MM.1S (cell line): ENCODE data around the gene PLEKHA7.

Experiments used
- DNase-seq: peaks from one replicate; pipeline ENCODE4 v3.0.0-alpha.2; 2015
- H2AFZ ChIP-seq: fragments of 300-600 bp; sonication (generic); 2 replicates; pipeline ENCODE4 v1.6.0; 2016; ENCODE audit warnings: antibody characterized with exemption, low read length
- H3F3A ChIP-seq: fragments of 300-600 bp; sonication (generic); 2 replicates; pipeline ENCODE4 v1.6.1; 2016; ENCODE audit warnings: mild to moderate bottlenecking, antibody characterized with exemption, low read length, moderate library complexity, mixed read lengths; ENCODE audit not compliant: insufficient read depth
- H3K27ac ChIP-seq: fragments of 300-600 bp; sonication (generic); 2 replicates; pipeline ENCODE4 v1.5.1; 2016; ENCODE audit warnings: mild to moderate bottlenecking, low read length
- H3K27me3 ChIP-seq: fragments of 300-600 bp; sonication (generic); replicated peaks from 2 replicates; pipeline ENCODE4 v1.6.0; 2016; ENCODE audit warnings: low read length; ENCODE audit not compliant: insufficient read depth
- H3K36me3 ChIP-seq: fragments of 300-600 bp; sonication (generic); replicated peaks from 2 replicates; pipeline ENCODE4 v1.6.1; 2016; ENCODE audit warnings: mild to moderate bottlenecking, low read length, mixed read lengths; ENCODE audit not compliant: insufficient read depth
- H3K4me1 ChIP-seq: fragments of 300-600 bp; sonication (generic); 2 replicates; pipeline ENCODE4 v1.6.1; 2016; ENCODE audit warnings: low read length, mixed read lengths
- H3K4me2 ChIP-seq: fragments of 300-600 bp; sonication (generic); 2 replicates; pipeline ENCODE4 v1.6.0; 2016; ENCODE audit warnings: low read depth, low read length
- H3K4me3 ChIP-seq: fragments of 300-600 bp; sonication (generic); 2 replicates; pipeline ENCODE4 v1.5.1; 2016; ENCODE audit warnings: low read length, mixed read lengths
- H3K79me2 ChIP-seq: fragments of 300-600 bp; sonication (generic); 2 replicates; pipeline ENCODE4 v1.6.1; 2016; ENCODE audit warnings: mixed run types, low read length, mixed read lengths
- H3K9ac ChIP-seq: fragments of 300-600 bp; sonication (generic); 2 replicates; pipeline ENCODE4 v1.6.1; 2016; ENCODE audit warnings: low read length, mixed read lengths
- H3K9me2 ChIP-seq: fragments of 300-600 bp; sonication (generic); replicated peaks from 2 replicates; pipeline ENCODE4 v1.6.1; 2016; ENCODE audit warnings: mild to moderate bottlenecking, low read length, mixed read lengths; ENCODE audit not compliant: insufficient read depth
- H3K9me3 ChIP-seq: fragments of 300-600 bp; sonication (generic); replicated peaks from 2 replicates; pipeline ENCODE4 v1.6.1; 2016; ENCODE audit warnings: mild to moderate bottlenecking, low read length, mixed read lengths; ENCODE audit not compliant: insufficient read depth
- H4K20me1 ChIP-seq: fragments of 300-600 bp; sonication (generic); 2 replicates; pipeline ENCODE4 v1.6.1; 2016; ENCODE audit warnings: mild to moderate bottlenecking, low read length, moderate library complexity, mixed read lengths; ENCODE audit not compliant: insufficient read depth
- CTCF ChIP-seq: fragments of 300-600 bp; sonication (generic); IDR thresholded peaks from 2 replicates; pipeline ENCODE4 v1.5.1; 2016; ENCODE audit warnings: antibody characterized with exemption, low read length, mixed read lengths
- EZH2 ChIP-seq: fragments of 300-600 bp; sonication (generic); optimal IDR thresholded peaks from 2 replicates; pipeline ENCODE3; 2017; ENCODE audit warnings: low read depth, mild to moderate bottlenecking, antibody characterized with exemption, low read length, mixed read lengths
- EZH2phosphoT487 ChIP-seq: fragments of 300-600 bp; sonication (generic); IDR thresholded peaks from 2 replicates; pipeline ENCODE4 v1.6.1; 2018; ENCODE audit warnings: antibody characterized with exemption, low read length

PLEKHA7 gene

GRCh38 chr11:16917941-16918340 is 96.3 kb downstream of the PLEKHA7 start:
- H3K9me3 ChIP-seq, result no peaks in the 10 kb centered on the region
- H2AFZ ChIP-seq, result no peak overlapping the region
- H3K4me1 ChIP-seq, result peaks cover 24% of the 10 kb centered on the region
- H3K79me2 ChIP-seq, result peaks cover 89% of the 10 kb centered on the region
- no peak for TF ChIP-seq EZH2phosphoT487
- TF ChIP-seq EZH2, result no peak
- TF ChIP-seq CTCF, result no peak
- H3F3A ChIP-seq, result no peaks in the 10 kb centered on the region
- no peaks in the 10 kb centered on the region for H3K36me3 ChIP-seq
- H3K9ac ChIP-seq, result no peak overlapping the region
- no peak overlapping the region for H3K4me2 ChIP-seq
- H4K20me1 ChIP-seq, result no peaks in the 10 kb centered on the region
- H3K4me3 ChIP-seq, result no peak overlapping the region
- no peaks in the 10 kb centered on the region for H3K27me3 ChIP-seq
- H3K27ac ChIP-seq, result no peak overlapping the region
- H3K9me2 ChIP-seq, result no peaks in the 10 kb centered on the region
- no peak for DNase-seq

- Histone ChIP-seq H3K4me1 (peaks cover 59% of the 10 kb centered on the region), H3K9me3 (no peaks in the 10 kb centered on the region), H3K9ac (no peak overlapping the region), H3K9me2 (no peaks in the 10 kb centered on the region), H3K27ac (peak overlapping the region; percentile 89; the same call in 1 of the 2 replicates), H3K79me2 (peaks cover 77% of the 10 kb centered on the region), H3K4me3 (no peak overlapping the region), H4K20me1 (no peaks in the 10 kb centered on the region), H3K36me3 (no peaks in the 10 kb centered on the region), H3K27me3 (no peaks in the 10 kb centered on the region), H3F3A (peaks cover 40% of the 10 kb centered on the region), H3K4me2 (0 out of 2 replicates have a peak overlapping the region, but pooled peaks have one; percentile 76), H2AFZ (no peak overlapping the region)
- TF ChIP-seq EZH2 (no peak), EZH2phosphoT487 (no peak), CTCF (no peak)
- DNase-seq, result no peak
Measured at GRCh38 chr11:16912692-16913111, 101.5 kb downstream of the PLEKHA7 start.

GRCh38 chr11:16911658-16912057 is 102.6 kb downstream of the PLEKHA7 start:
- Histone ChIP-seq H3K79me2 (peaks cover 68% of the 10 kb centered on the region), H3K9me2 (no peaks in the 10 kb centered on the region), H3K36me3 (no peaks in the 10 kb centered on the region), H3K9ac (no peak overlapping the region), H3K4me2 (peak overlapping the region; percentile 76; the same call in 1 of the 2 replicates), H2AFZ (no peak overlapping the region), H4K20me1 (no peaks in the 10 kb centered on the region), H3K27me3 (no peaks in the 10 kb centered on the region), H3K4me1 (peaks cover 58% of the 10 kb centered on the region), H3K9me3 (no peaks in the 10 kb centered on the region), H3K4me3 (no peak overlapping the region), H3K27ac (peak overlapping the region; percentile 89; the same call in 1 of the 2 replicates), H3F3A (peaks cover 40% of the 10 kb centered on the region)
- DNase-seq, result no peak
- TF ChIP-seq EZH2phosphoT487 (no peak), CTCF (no peak), EZH2 (no peak)
